B cell (primary cell): Measurements from ENCODE around the gene IL12A. TPM values are rescaled to one million over a fixed set of nuclear protein-coding genes. Genes with fewer than 3 reads are reported as not detected.

ENCODE experiments used
- ATAC-seq: fragments of 200-7000 bp; cut with Tn5 transposase; one replicate; pipeline ENCODE4 v1.10.0; 2021; ENCODE audit warnings: low read depth, mild to moderate bottlenecking, moderate number of reproducible peaks, moderate library complexity
- CTCF ChIA-PET: fragments of 350-600 bp; sonication (Branson Sonifier 250); formaldehyde crosslinking; loops from one replicate; lab custom pipeline; 2021; ENCODE audit warnings: antibody characterized with exemption, inconsistent platforms; lab: Charles Lee
- POLR2A ChIA-PET: fragments of 350-600 bp; sonication (Branson Sonifier 250); formaldehyde crosslinking; loops from one replicate; lab custom pipeline; 2021; ENCODE audit warnings: antibody characterized with exemption; lab: Charles Lee
- DNase-seq: peaks from one replicate; pipeline ENCODE4 v3.0.0; 2013
- H2AFZ ChIP-seq: 2 replicates; pipeline ENCODE4 v1.6.1; 2012; ENCODE audit warnings: mild to moderate bottlenecking, low read depth, low read length; ENCODE audit not compliant: insufficient read depth, poor library complexity, severe bottlenecking
- H3K27ac ChIP-seq, 2 donors: 1 replicate in 1 of 2; 2 replicates in 1 of 2; pipeline ENCODE4 v1.5.1; 2012 to 2013; ENCODE audit warnings: low read length in 2 of 2, mild to moderate bottlenecking in 2 of 2, moderate library complexity in 1 of 2
- H3K27me3 ChIP-seq, 4 experiments: fragments of 200-600 bp in 1 of 4; sonication (generic) in 1 of 4; replicated peaks in 1 of 4; 1 replicate in 2 of 4; 2 replicates in 2 of 4; pipeline versions ENCODE4 v1.6.1 to v1.7.0; 2013 to 2016; ENCODE audit warnings: low read length in 3 of 4, mild to moderate bottlenecking in 2 of 4, mixed read lengths in 1 of 4, moderate library complexity in 1 of 4; ENCODE audit not compliant: insufficient read depth in 4 of 4, control insufficient read depth in 3 of 4; ENCODE audit errors: control extremely low read depth in 1 of 4
- H3K36me3 ChIP-seq, 2 experiments: replicated peaks in 1 of 2; 1 replicate in 1 of 2; 2 replicates in 1 of 2; pipeline versions ENCODE4 v1.6.1 to v1.7.1; 2013; ENCODE audit warnings: low read length in 1 of 2; ENCODE audit not compliant: insufficient read depth in 2 of 2, control insufficient read depth in 1 of 2; ENCODE audit errors: control extremely low read depth in 1 of 2, extremely low read depth in 1 of 2
- H3K4me1 ChIP-seq, 2 donors: fragments of 200-600 bp in 1 of 2; sonication (generic) in 1 of 2; 1 replicate in 1 of 2; 2 replicates in 1 of 2; pipeline versions ENCODE4 v1.5.1 to v1.6.1; 2013 to 2017; ENCODE audit warnings: low read length in 2 of 2; ENCODE audit not compliant: control insufficient read depth in 2 of 2, insufficient read depth in 2 of 2
- H3K4me2 ChIP-seq: replicated peaks from 2 replicates; pipeline ENCODE3; 2012; ENCODE audit warnings: mild to moderate bottlenecking, low read depth, low read length; ENCODE audit not compliant: poor library complexity, severe bottlenecking
- H3K4me3 ChIP-seq, 5 experiments: fragments of 200-600 bp in 1 of 5; sonication (generic) in 1 of 5; 1 replicate in 3 of 5; 2 replicates in 2 of 5; pipeline versions ENCODE4 v1.5.1 to v1.7.0; 2011 to 2016; ENCODE audit warnings: low read length in 4 of 5, mild to moderate bottlenecking in 4 of 5, low read depth in 2 of 5, control low read depth in 1 of 5, moderate library complexity in 1 of 5; ENCODE audit not compliant: insufficient read depth in 1 of 5; ENCODE audit errors: control extremely low read depth in 1 of 5, extremely low read depth in 1 of 5
- H3K79me2 ChIP-seq: fragments of 200-600 bp; sonication (generic); one replicate; pipeline ENCODE4 v1.6.0; 2016; ENCODE audit warnings: low read length; ENCODE audit not compliant: control insufficient read depth, insufficient read depth
- H3K9ac ChIP-seq: fragments of 200-600 bp; sonication (generic); 2 replicates; pipeline ENCODE4 v1.6.1; 2017; ENCODE audit warnings: mild to moderate bottlenecking, low read length, moderate library complexity
- H3K9me3 ChIP-seq, 3 donors: one replicate each; pipeline versions ENCODE4 v1.6.1 to v1.7.1; 2013; ENCODE audit warnings: low read length in 2 of 3; ENCODE audit not compliant: control insufficient read depth in 2 of 3, insufficient read depth in 1 of 3; ENCODE audit errors: control extremely low read depth in 1 of 3
- H4K20me1 ChIP-seq: 2 replicates; pipeline ENCODE4 v1.6.0; 2012; ENCODE audit warnings: mild to moderate bottlenecking, low read length; ENCODE audit not compliant: insufficient read depth, control insufficient read depth, poor library complexity, severe bottlenecking
- H3K27ac Mint-ChIP-seq: one replicate; pipeline ENCODE4 v1.8.0; 2021; ENCODE audit warnings: mixed read lengths
- H3K27me3 Mint-ChIP-seq: one replicate; pipeline ENCODE4 v1.8.0; 2021; ENCODE audit warnings: mixed read lengths
- H3K4me1 Mint-ChIP-seq: one replicate; pipeline ENCODE4 v1.8.0; 2021; ENCODE audit warnings: mixed read lengths
- H3K4me3 Mint-ChIP-seq: one replicate; pipeline ENCODE4 v1.8.0; 2021; ENCODE audit warnings: mixed read lengths
- H3K9me3 Mint-ChIP-seq: one replicate; pipeline ENCODE4 v1.8.0; 2022; ENCODE audit warnings: mixed read lengths; ENCODE audit not compliant: insufficient read depth
- CTCF ChIP-seq: fragments of 200-600 bp; IDR thresholded peaks from one replicate; pipeline ENCODE4 v1.8.0; 2022; ENCODE audit warnings: antibody characterized with exemption, mild to moderate bottlenecking
- EZH2 ChIP-seq: IDR thresholded peaks from 2 replicates; pipeline ENCODE4 v1.6.1; 2012; ENCODE audit warnings: borderline replicate concordance, low read depth, mild to moderate bottlenecking, moderate library complexity, low read length; ENCODE audit not compliant: insufficient read depth, poor library complexity, severe bottlenecking
- WGBS: methylation state at CpG from one replicate; pipeline ENCODE4 v1.1.5; 2013; ENCODE audit warnings: missing lambda C conversion rate; ENCODE audit not compliant: insufficient coverage; 5-methylcytosine and 5-hydroxymethylcytosine counted together
- intact Hi-C: fragments of 100-400 bp; cut with micrococcal nuclease; formaldehyde crosslinking; loops from one replicate; pipeline ENCODE4 v1.10.0; 2022
- polyA plus RNA-seq: library from polyadenylated mRNA; depleted of rRNA; stranded (reverse); fragments of >200 nt; gene quantifications from 2 replicates; pipeline ENCODE4 v1.2.3, GENCODE V29; 2012
- total RNA-seq, 2 donors: library from RNA; stranded (reverse); fragments of 120-200 nt in 1 of 2; gene quantifications; 1 replicate in 1 of 2; 2 replicates in 1 of 2; pipeline versions ENCODE4 v1.2.3 to v1.2.4, GENCODE V29; 2013 to 2022

The IL12A gene
- total and polyA plus RNA-seq, 2 donors (not counting 1 experiment from before 2014, with no cell fraction given), result 6.1 to 9.9 TPM

- Histone ChIP-seq H3K4me3 (no peak overlapping the region), H3K9me3 (no peaks in the 10 kb centered on the region), H3K27ac (no peak overlapping the region), H3K79me2 (no peaks in the 10 kb centered on the region), H3K36me3 (no peaks in the 10 kb centered on the region), H3K4me2 (no peak overlapping the region), H2AFZ (no peak overlapping the region), H3K9ac (no peak overlapping the region), H3K4me1 (no peaks in the 10 kb centered on the region), H4K20me1 (no peaks in the 10 kb centered on the region), H3K27me3 (no peaks in the 10 kb centered on the region)
- no peak overlapping the region for H3K4me3 Mint-ChIP-seq
- no peak for ATAC-seq
- no peak for DNase-seq
- no peak overlapping the region for H3K27ac Mint-ChIP-seq
- ChIA-PET CTCF (interaction anchor here (8.6 to 12.2 kb wide), 2 partner anchors 12 to 115 kb away, joined by 140 to 341 read pairs; partner anchors contain the start of gene IL12A), POLR2A (no interaction called here)
- H3K27me3 Mint-ChIP-seq, result no peaks in the 10 kb centered on the region
- TF ChIP-seq CTCF (no peak), EZH2 (no peak)
- WGBS, result 100% methylated on average over 2 of the region's 7 CpGs
- peaks cover 3% of the 10 kb centered on the region for H3K4me1 Mint-ChIP-seq
- intact Hi-C loops, result no loop called here
- H3K9me3 Mint-ChIP-seq, result no peaks in the 10 kb centered on the region
These were observed 12.6 kb downstream of the IL12A start for GRCh38 chr3:160001148-160001760.

GRCh38 chr3:160001850-160002623 is 13.4 kb downstream of the IL12A start:
- H3K27ac ChIP-seq, result no peak overlapping the region
- ChIA-PET CTCF (interaction anchor here (0.8 to 12.2 kb wide), 5 partner anchors 10 to 116 kb away, joined by 3 to 341 read pairs (median 7); partner anchors contain the start of gene IL12A), POLR2A (no interaction called here)
- intact Hi-C loops, result no loop called here
- H3K79me2 ChIP-seq, result no peaks in the 10 kb centered on the region
- no peak overlapping the region for H3K27ac Mint-ChIP-seq
- DNase-seq (no peak), ATAC-seq (no peak)
- H3K9ac ChIP-seq, result no peak overlapping the region
- H3K4me2 ChIP-seq, result no peak overlapping the region
- no peaks in the 10 kb centered on the region for H3K27me3 Mint-ChIP-seq
- H4K20me1 ChIP-seq, result no peaks in the 10 kb centered on the region
- H3K4me1 ChIP-seq, result no peaks in the 10 kb centered on the region
- 70% methylated on average over 7 of the region's 7 CpGs for WGBS
- H3K4me3 Mint-ChIP-seq, result no peak overlapping the region
- no peaks in the 10 kb centered on the region for H3K9me3 ChIP-seq
- H3K9me3 Mint-ChIP-seq, result no peaks in the 10 kb centered on the region
- no peak overlapping the region for H3K4me3 ChIP-seq
- H3K36me3 ChIP-seq, result no peaks in the 10 kb centered on the region
- H3K27me3 ChIP-seq, result no peaks in the 10 kb centered on the region
- H3K4me1 Mint-ChIP-seq, result peaks cover 6% of the 10 kb centered on the region
- H2AFZ ChIP-seq, result no peak overlapping the region
- TF ChIP-seq CTCF (no peak), EZH2 (no peak)
